ENCODE data around the gene ERAL1.

The ERAL1 gene

GRCh38 chr17:28908640-28909167 lies 53.9 kb downstream of the ERAL1 start:
- no peak overlapping the region for H3K27ac Mint-ChIP-seq
- H3K9me3 Mint-ChIP-seq: no peaks in the 10 kb centered on the region
- no peak for DNase-seq
- no peaks in the 10 kb centered on the region for H3K4me1 Mint-ChIP-seq
- H3K36me3 Mint-ChIP-seq (ENCODE audit: low read depth): peaks cover 34% of the 10 kb centered on the region
- ATAC-seq: no peak
- H3K27me3 Mint-ChIP-seq: no peaks in the 10 kb centered on the region
- H3K4me3 Mint-ChIP-seq: no peak overlapping the region

- H3K9me3 Mint-ChIP-seq: no peaks in the 10 kb centered on the region
- H3K27me3 Mint-ChIP-seq: no peaks in the 10 kb centered on the region
- DNase-seq: no peak
- H3K4me1 Mint-ChIP-seq: peaks cover 10% of the 10 kb centered on the region
- no peak overlapping the region for H3K4me3 Mint-ChIP-seq
- H3K27ac Mint-ChIP-seq: no peak overlapping the region
- no peak for ATAC-seq
- peaks cover 49% of the 10 kb centered on the region for H3K36me3 Mint-ChIP-seq (ENCODE audit: low read depth)
These were observed 55.7 kb downstream of the ERAL1 start for GRCh38 chr17:28910534-28910933.
